ENCODE measurements around the gene MIPOL1.
"Not testable (repeated sequence)": the region's sequence is repeated elsewhere in the genome, so short reads cannot be mapped to it uniquely, and the experiment has no call there.

The MIPOL1 gene

DNA sequence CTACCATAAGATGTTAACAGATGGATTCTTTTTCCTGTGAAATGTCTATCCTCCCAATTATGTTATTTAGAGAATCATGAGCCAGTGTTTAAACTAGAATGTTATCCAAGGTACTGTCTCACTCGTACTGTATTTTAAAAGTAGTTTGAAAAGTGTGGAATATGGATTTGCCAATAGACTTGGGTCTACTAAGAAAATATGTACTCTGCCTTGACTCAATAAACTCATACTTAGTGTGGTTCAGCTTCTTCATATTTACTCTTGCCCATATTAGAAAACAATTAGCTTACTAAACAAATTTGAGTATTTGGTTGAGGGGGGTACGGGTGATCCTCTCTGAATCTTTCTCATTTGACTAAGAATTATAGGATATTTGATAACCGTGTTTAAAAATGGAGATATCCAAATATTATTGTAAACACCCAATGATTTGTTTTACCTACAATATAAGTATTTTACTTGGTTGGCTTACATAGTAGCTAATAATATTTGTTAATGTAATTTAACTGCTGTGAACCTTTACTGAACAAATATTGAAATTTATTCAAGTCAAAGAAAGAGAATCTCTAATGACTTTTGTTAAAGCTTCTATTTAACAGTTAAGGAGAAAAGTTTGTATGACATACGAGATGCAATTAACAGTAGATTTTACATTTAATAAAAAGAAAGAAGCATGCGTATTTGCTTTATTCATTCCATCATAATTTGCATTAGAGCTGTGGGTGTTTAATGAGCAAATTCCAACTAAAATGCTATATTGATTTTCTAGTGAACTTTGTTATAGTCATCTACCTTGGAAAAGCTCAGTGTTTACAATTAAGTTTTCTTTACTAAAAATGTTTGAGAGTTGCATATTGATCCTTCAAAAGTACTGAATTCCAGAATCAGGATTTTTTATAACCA lies 81.2 kb downstream of the MIPOL1 start:
- no peaks in the 10 kb centered on the region for H3K9me3 Mint-ChIP-seq
- no peak overlapping the region for H3K4me3 Mint-ChIP-seq
- no peak for ATAC-seq
- no peak overlapping the region for H3K27ac Mint-ChIP-seq
- no peaks in the 10 kb centered on the region for H3K36me3 Mint-ChIP-seq
- H3K27me3 Mint-ChIP-seq = no peaks in the 10 kb centered on the region
- H3K4me1 Mint-ChIP-seq = no peaks in the 10 kb centered on the region

DNA sequence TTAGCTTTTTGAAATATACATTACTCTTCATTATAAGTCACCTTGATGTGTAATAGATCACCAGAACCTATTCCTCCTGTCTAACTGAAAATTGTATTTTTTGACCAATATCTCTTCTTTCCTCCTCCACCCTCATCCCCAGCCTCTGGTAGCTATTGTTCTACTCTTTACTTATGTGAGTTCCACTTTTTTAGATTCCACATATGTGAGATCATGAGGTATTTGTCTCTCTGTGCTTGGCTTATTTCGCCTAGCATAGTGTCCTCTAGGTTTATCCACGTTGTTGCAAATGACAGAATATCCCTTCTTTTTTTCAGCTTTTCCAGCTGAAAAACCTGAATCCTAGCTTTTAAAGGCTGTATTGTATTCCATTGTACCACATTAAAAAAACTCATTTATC lies 82.1 kb downstream of the MIPOL1 start:
- no peaks in the 10 kb centered on the region for H3K9me3 Mint-ChIP-seq
- no peak overlapping the region for H3K27ac Mint-ChIP-seq
- no peaks in the 10 kb centered on the region for H3K4me1 Mint-ChIP-seq
- no peak for ATAC-seq
- no peak overlapping the region for H3K4me3 Mint-ChIP-seq
- H3K27me3 Mint-ChIP-seq = no peaks in the 10 kb centered on the region
- no peaks in the 10 kb centered on the region for H3K36me3 Mint-ChIP-seq

- no peaks in the 10 kb centered on the region for H3K36me3 Mint-ChIP-seq
- H3K27me3 Mint-ChIP-seq = no peaks in the 10 kb centered on the region
- H3K4me1 Mint-ChIP-seq = no peaks in the 10 kb centered on the region
- H3K4me3 Mint-ChIP-seq = no peak overlapping the region
- H3K9me3 Mint-ChIP-seq = no peaks in the 10 kb centered on the region
- no peak overlapping the region for H3K27ac Mint-ChIP-seq
- ATAC-seq = no peak
These were observed 87.0 kb downstream of the MIPOL1 start for GRCh38 chr14:37284760-37285159.

- no peak for ATAC-seq
- no peaks in the 10 kb centered on the region for H3K4me1 Mint-ChIP-seq
- H3K27me3 Mint-ChIP-seq = no peaks in the 10 kb centered on the region
- no peaks in the 10 kb centered on the region for H3K9me3 Mint-ChIP-seq
- no peak overlapping the region for H3K4me3 Mint-ChIP-seq
- no peaks in the 10 kb centered on the region for H3K36me3 Mint-ChIP-seq
- no peak overlapping the region for H3K27ac Mint-ChIP-seq
These were observed 87.5 kb downstream of the MIPOL1 start for GRCh38 chr14:37285220-37285619.

DNA sequence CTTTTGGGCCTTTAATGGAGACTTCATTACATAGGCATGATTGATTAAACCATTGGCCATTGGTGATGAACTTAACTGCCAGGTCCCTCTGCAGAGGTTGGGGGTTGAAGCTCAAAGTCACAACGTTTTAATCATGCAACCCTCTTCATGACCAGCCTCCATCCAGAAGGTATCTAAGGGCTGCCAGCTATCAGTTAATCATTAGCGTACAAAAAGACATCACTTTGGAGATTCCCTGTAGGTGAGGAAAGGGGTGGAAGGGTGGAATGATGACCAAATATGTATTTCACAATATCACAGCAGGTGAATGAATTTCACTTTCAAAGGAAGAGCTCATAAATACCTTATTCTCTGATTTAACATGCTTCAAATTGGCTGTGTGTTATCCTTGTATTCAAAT lies 92.0 kb downstream of the MIPOL1 start:
- no peak for ATAC-seq
- Mint-ChIP-seq H3K27me3 (no peaks in the 10 kb centered on the region), H3K36me3 (no peaks in the 10 kb centered on the region), H3K9me3 (peaks cover 4% of the 10 kb centered on the region), H3K4me1 (no peaks in the 10 kb centered on the region), H3K27ac (no peak overlapping the region), H3K4me3 (no peak overlapping the region)

DNA sequence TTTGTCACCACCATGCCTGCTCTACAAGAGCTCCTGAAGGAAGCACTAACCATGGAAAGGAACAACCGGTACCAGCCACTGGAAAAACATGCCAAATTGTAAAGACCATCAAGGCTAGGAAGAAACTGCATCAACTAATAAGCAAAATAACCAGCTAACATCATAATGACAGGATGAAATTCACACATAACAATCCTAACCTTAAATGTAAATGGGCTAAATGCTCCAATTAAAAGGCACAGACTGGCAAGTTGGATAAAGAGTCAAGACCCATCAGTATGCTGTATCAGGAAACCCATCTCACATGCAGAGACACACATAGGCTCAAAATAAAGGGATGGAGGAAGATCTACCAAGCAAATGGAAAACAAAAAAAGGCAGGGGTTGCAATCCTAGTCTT lies 97.5 kb downstream of the MIPOL1 start:
- not testable (repeated sequence) for H3K9me3 Mint-ChIP-seq, ATAC-seq, H3K36me3 Mint-ChIP-seq, H3K4me3 Mint-ChIP-seq, H3K4me1 Mint-ChIP-seq, H3K27ac Mint-ChIP-seq, H3K27me3 Mint-ChIP-seq

GRCh38 chr14:37311252-37311651 lies 113.5 kb downstream of the MIPOL1 start:
- H3K27me3 Mint-ChIP-seq = no peaks in the 10 kb centered on the region
- no peaks in the 10 kb centered on the region for H3K4me1 Mint-ChIP-seq
- ATAC-seq = no peak
- H3K36me3 Mint-ChIP-seq = no peaks in the 10 kb centered on the region
- H3K9me3 Mint-ChIP-seq = peaks cover 11% of the 10 kb centered on the region
- no peak overlapping the region for H3K27ac Mint-ChIP-seq
- no peak overlapping the region for H3K4me3 Mint-ChIP-seq

DNA sequence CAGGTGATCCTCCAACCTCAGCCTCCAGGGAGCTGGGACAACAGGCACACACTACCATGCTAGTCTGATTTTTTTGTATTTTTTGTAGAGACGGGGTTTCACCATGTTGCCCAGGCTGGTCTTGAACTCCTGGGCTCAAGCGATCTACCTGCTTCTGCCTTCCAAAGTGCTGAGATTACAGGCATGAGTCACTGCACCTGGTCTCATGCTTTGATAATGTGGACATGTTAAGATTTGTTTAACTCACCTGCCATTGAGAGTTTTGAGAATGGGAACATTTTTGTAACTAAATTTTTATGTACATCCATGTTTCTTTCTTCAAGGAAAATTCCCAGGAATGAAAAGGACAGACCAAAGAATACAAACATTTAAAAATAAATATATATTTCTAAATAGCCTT lies 121.2 kb downstream of the MIPOL1 start:
- Mint-ChIP-seq H3K9me3 (peaks cover 6% of the 10 kb centered on the region), H3K4me1 (no peaks in the 10 kb centered on the region), H3K27me3 (no peaks in the 10 kb centered on the region), H3K36me3 (no peaks in the 10 kb centered on the region), H3K27ac (no peak overlapping the region), H3K4me3 (no peak overlapping the region)
- no peak for ATAC-seq

- H3K4me3 Mint-ChIP-seq = no peak overlapping the region
- H3K9me3 Mint-ChIP-seq = peaks cover 6% of the 10 kb centered on the region
- no peaks in the 10 kb centered on the region for H3K36me3 Mint-ChIP-seq
- no peaks in the 10 kb centered on the region for H3K4me1 Mint-ChIP-seq
- ATAC-seq = no peak
- H3K27ac Mint-ChIP-seq = no peak overlapping the region
- no peaks in the 10 kb centered on the region for H3K27me3 Mint-ChIP-seq
These were observed 122.4 kb downstream of the MIPOL1 start for GRCh38 chr14:37320106-37320505.

DNA sequence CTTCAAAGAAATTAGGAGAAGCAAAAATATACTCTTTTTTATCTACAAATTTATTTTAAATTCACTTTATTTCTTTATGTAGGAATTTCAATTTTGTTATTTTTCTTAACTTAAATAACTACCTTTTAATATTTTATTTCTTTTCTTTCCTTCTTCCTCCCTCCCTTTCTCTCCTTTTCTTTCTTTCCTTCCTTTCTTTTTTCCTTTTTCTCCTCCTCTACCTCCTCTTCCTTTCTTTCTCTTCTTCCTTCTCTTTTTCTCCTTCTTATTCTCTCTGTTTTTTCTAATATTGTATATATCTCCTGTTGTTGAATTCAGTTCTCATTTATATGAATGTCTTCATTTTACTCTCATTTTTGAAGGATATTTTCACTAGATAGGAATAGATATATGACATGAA lies 127.6 kb downstream of the MIPOL1 start:
- H3K27ac Mint-ChIP-seq = no peak overlapping the region
- no peaks in the 10 kb centered on the region for H3K36me3 Mint-ChIP-seq
- ATAC-seq = no peak

GRCh38 chr14:37326434-37326833 lies 128.7 kb downstream of the MIPOL1 start:
- peaks cover 8% of the 10 kb centered on the region for H3K9me3 Mint-ChIP-seq
- H3K4me3 Mint-ChIP-seq = no peak overlapping the region
- ATAC-seq = no peak
- no peaks in the 10 kb centered on the region for H3K4me1 Mint-ChIP-seq
- no peaks in the 10 kb centered on the region for H3K36me3 Mint-ChIP-seq
- H3K27me3 Mint-ChIP-seq = no peaks in the 10 kb centered on the region
- H3K27ac Mint-ChIP-seq = no peak overlapping the region

More for the DNA sequence above, 127.6 kb downstream of the MIPOL1 start:
- Mint-ChIP-seq H3K9me3 (no peaks in the 10 kb centered on the region), H3K4me3 (no peak overlapping the region), H3K27me3 (no peaks in the 10 kb centered on the region), H3K4me1 (no peaks in the 10 kb centered on the region)

DNA sequence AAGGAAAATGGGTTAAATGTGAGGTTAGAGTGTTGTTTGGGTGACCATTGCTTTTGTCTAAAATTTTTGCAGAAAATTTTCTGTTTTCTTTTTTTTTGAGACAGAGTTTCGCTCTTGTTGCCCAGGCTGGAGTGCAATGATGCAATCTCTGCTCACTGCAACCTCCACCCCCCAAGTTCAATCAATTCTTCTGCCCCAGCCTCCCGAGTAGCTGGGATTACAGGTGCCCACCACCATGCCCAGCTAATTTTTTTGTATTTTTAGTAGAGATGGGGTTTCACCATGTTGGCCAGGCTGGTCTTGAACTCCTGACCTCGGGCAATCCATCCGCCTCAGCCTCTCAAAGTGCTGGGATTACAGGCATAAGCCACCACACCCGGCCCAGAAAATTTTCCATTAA lies 130.2 kb downstream of the MIPOL1 start:
- not testable (repeated sequence) for H3K27me3 Mint-ChIP-seq, H3K4me1 Mint-ChIP-seq

GRCh38 chr14:37328673-37329072 lies 130.9 kb downstream of the MIPOL1 start:
- no peaks in the 10 kb centered on the region for H3K36me3 Mint-ChIP-seq
- peaks cover 8% of the 10 kb centered on the region for H3K9me3 Mint-ChIP-seq
- no peaks in the 10 kb centered on the region for H3K27me3 Mint-ChIP-seq
- no peak overlapping the region for H3K4me3 Mint-ChIP-seq
- H3K4me1 Mint-ChIP-seq = no peaks in the 10 kb centered on the region
- no peak for ATAC-seq
- no peak overlapping the region for H3K27ac Mint-ChIP-seq

More for the DNA sequence above, 130.2 kb downstream of the MIPOL1 start:
- H3K9me3 Mint-ChIP-seq, H3K27ac Mint-ChIP-seq, ATAC-seq, H3K36me3 Mint-ChIP-seq, H3K4me3 Mint-ChIP-seq: not testable (repeated sequence)

DNA sequence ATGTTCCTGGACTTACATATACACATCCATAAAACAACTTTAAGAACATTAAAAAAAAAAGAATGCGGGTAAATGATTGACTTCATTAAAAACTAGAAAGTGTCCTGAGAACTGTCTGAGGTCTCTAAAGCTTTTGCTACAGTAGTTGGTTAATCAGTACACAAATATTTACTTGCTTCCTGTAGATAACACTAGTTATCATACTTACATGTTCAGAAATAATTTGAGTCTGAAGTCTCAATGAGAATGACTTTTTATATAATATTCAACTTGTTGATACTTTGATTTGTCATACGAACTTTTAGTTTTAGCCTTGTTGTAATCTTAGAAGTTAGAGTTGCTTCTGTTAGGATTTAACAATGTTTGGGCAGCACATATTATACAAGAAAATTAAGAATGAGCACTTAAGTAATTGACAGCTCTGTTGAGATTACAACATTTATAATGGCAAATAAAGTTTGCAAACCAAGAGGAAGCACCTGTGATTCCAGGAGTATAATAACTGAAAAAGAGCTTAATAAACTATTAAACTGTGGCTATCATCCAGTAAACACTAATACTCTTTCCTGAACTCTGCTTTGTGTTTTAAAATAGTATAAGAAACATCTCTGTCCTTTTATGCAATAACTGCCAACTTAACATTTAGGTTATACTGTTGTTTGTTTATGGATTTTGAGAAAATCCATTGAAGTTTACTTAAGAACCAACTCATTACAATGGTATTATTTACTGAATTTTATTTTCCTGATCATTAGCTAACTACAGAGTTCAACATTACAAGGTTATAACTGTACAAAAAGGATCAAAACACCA lies 131.7 kb downstream of the MIPOL1 start:
- Mint-ChIP-seq H3K27me3 (no peaks in the 10 kb centered on the region), H3K36me3 (no peaks in the 10 kb centered on the region), H3K9me3 (peaks cover 8% of the 10 kb centered on the region), H3K4me1 (no peaks in the 10 kb centered on the region), H3K4me3 (no peak overlapping the region), H3K27ac (no peak overlapping the region)
- ATAC-seq = no peak

DNA sequence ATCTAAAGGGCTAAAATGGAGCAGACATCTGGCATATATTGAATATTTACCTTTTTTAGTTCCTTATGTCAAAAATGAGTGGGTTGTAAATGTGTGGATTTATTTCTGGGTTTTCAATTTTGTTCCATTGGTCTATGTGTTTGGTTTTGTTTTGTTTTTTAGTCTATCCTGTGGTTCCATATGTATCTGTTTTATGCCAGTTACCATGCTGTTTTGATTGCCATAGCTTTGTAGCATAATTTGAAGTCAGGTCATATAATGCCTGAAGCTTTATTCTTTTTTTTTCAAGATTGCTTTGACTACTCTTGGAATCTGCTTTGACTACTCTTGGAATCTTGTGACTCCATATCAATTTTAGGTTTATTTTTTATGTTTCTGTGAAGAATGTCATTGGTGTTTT lies 133.2 kb downstream of the MIPOL1 start:
- no peak overlapping the region for H3K4me3 Mint-ChIP-seq
- peaks cover 8% of the 10 kb centered on the region for H3K9me3 Mint-ChIP-seq
- no peaks in the 10 kb centered on the region for H3K36me3 Mint-ChIP-seq
- no peak for ATAC-seq
- H3K27ac Mint-ChIP-seq = no peak overlapping the region
- no peaks in the 10 kb centered on the region for H3K4me1 Mint-ChIP-seq
- H3K27me3 Mint-ChIP-seq = no peaks in the 10 kb centered on the region

DNA sequence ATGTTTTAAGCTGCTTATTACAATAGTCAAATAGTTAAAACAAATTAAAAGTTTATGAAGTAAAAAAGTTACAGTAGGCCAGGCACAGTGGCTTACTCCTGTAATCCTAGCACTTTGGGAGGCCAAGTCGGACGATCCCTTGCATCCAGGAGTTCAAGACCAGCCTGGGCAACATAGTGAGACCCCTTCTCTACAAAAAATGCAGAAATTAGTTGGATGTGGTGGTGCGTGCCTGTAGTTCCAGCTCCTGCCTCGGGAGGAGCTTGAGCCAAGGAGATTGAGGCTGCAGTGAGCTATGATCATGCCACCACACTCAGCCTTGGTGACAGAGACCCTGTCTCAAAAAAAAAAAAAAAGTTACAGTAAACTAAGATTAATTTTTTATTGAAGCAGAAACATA lies 142.6 kb downstream of the MIPOL1 start:
- Mint-ChIP-seq H3K4me1 (no peaks in the 10 kb centered on the region), H3K9me3 (peaks cover 2% of the 10 kb centered on the region), H3K27ac (no peak overlapping the region), H3K27me3 (no peaks in the 10 kb centered on the region), H3K36me3 (no peaks in the 10 kb centered on the region), H3K4me3 (no peak overlapping the region)
- ATAC-seq = no peak

All from stimulated activated memory B cell treated with anti-CD40 and anti-IgM and Interleukin-4, amounts not matched to agents 10 μg/mL and 1 μg/mL and 100 μg/mL, for 72 hours (primary cell).